Muscle layer of duodenum (tissue), 2 donors: ENCODE measurements around the gene DYNLT4.
A peak's percentile ranks its signal among the peaks of the same experiment; 100 is the strongest.

Source experiments
- H3K27ac ChIP-seq: one replicate; pipeline ENCODE4 v1.7.0; 2013; ENCODE audit warnings: mild to moderate bottlenecking, low read length
- H3K27me3 ChIP-seq: one replicate; pipeline ENCODE4 v1.7.0; 2013; ENCODE audit warnings: low read depth, mild to moderate bottlenecking, control low read depth, low read length
- H3K36me3 ChIP-seq, 2 donors: one replicate each; pipeline ENCODE4 v1.7.0; 2013; ENCODE audit warnings: low read length in 2 of 2, control low read depth in 1 of 2, mild to moderate bottlenecking in 1 of 2; ENCODE audit not compliant: insufficient read depth in 2 of 2, control insufficient read depth in 1 of 2
- H3K4me1 ChIP-seq, 2 donors: one replicate each; pipeline ENCODE4 v1.7.0; 2013; ENCODE audit warnings: low read length in 2 of 2, mild to moderate bottlenecking in 2 of 2, control low read depth in 1 of 2, moderate library complexity in 1 of 2; ENCODE audit not compliant: insufficient read depth in 2 of 2, control insufficient read depth in 1 of 2
- H3K4me3 ChIP-seq, 2 donors: one replicate each; pipeline ENCODE4 v1.7.0; 2013; ENCODE audit warnings: low read length in 2 of 2, low read depth in 1 of 2, mild to moderate bottlenecking in 1 of 2
- H3K9me3 ChIP-seq, 2 donors: one replicate each; pipeline ENCODE4 v1.7.0; 2013; ENCODE audit warnings: low read length in 2 of 2, control low read depth in 1 of 2, mild to moderate bottlenecking in 1 of 2; ENCODE audit not compliant: control insufficient read depth in 1 of 2
- donor health status: healthy.

The DYNLT4 gene

GRCh38 chr1:44784094-44785028 is 22.8 kb downstream of the DYNLT4 start:
- peaks cover 0 to 20% of the 10 kb centered on the region in 2 donors for H3K36me3 ChIP-seq
- H3K9me3 ChIP-seq: no peaks in the 10 kb centered on the region
- H3K4me1 ChIP-seq: peaks cover 11 to 21% of the 10 kb centered on the region in 2 donors
- no peak overlapping the region for H3K27ac ChIP-seq
- H3K27me3 ChIP-seq: no peaks in the 10 kb centered on the region
- H3K4me3 ChIP-seq: peak overlapping the region; percentile 52 to 55

- Histone ChIP-seq H3K27me3 (no peaks in the 10 kb centered on the region), H3K27ac (no peak overlapping the region), H3K4me3 (peak overlapping the region; percentile 9 to 55), H3K9me3 (no peaks in the 10 kb centered on the region), H3K36me3 (peaks cover 5 to 27% of the 10 kb centered on the region in 2 donors), H3K4me1 (peaks cover 11 to 21% of the 10 kb centered on the region in 2 donors)
Measured at GRCh38 chr1:44783697-44784093, 23.5 kb downstream of the DYNLT4 start.

GRCh38 chr1:44780583-44781121 is 26.5 kb downstream of the DYNLT4 start:
- Histone ChIP-seq H3K27me3 (no peaks in the 10 kb centered on the region), H3K4me1 (peaks cover 7 to 33% of the 10 kb centered on the region in 2 donors), H3K9me3 (no peaks in the 10 kb centered on the region), H3K4me3 (no peak overlapping the region), H3K27ac (no peak overlapping the region), H3K36me3 (peaks cover 19 to 44% of the 10 kb centered on the region in 2 donors)

DNA sequence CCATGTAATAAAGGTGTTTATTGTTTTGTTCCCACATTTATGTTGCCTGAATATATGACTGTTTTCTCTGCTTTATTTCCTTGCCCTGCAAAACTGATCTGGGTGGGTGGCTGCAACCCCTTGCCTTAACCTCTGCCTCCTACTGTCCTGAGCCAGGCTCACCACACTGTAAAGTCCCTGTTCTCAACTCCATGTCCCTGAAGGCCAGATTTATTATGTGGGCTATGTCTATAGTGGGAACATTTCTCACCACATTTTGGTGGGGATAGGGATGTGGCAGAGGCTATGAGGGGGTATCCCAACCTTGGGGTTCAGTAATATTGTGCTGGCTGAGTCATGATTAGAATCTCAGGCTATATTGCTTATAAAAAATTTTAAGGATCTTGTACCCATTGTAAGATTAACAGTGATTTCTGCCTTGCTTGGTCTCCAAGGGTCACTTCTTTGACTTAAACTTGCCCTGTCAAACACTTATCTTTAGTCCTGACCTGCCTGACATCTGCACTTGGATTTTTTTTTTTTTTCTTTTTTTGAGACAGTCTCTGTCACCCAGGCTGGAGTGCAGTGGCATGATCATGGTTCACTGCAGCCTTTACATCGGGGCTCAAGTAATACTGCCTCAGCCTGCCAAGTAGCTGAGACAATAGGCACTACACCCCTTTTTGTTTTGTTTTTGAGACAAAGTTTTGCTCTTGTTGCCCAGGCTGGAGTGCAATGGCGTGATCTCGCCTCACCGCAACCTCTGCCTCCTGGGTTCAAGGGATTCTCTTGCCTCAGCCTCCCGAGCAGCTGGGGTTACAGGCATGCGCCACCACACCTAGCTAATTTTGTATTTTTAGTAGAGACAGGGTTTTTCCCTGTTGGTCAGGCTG is 28.2 kb downstream of the DYNLT4 start:
- Histone ChIP-seq H3K9me3 (no peaks in the 10 kb centered on the region), H3K36me3 (peaks cover 19 to 44% of the 10 kb centered on the region in 2 donors), H3K27ac (no peak overlapping the region), H3K4me3 (no peak overlapping the region), H3K4me1 (peaks cover 0 to 26% of the 10 kb centered on the region in 2 donors), H3K27me3 (no peaks in the 10 kb centered on the region)

DNA sequence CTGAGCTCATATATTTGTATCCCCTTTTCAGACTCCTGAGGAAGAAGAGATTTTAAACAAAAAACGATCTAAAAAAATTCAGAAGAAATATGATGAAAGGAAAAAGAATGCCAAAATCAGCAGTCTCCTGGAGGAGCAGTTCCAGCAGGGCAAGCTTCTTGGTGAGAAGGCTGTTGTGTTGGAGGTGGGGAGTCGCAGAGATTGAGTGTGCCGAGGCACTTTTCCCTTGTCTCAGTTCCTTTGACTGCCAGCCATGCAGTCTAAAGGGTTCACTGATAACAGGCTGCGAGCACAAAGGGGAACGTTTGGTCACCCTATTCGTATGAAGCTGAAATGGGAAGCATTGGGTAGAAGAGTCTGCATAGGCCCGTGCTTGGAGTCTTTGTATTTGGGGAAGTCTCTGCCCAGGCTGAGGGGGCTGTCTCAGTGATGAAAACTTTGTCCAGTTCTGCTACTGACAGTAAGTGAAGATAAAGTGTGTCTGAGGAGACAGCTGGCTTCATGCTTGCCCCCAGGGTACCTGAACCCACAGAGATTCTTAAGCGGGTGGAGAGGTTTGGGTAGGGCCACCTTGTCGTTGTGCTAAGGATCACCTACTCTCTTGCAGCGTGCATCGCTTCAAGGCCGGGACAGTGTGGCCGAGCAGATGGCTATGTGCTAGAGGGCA is 29.0 kb downstream of the DYNLT4 start:
- Histone ChIP-seq H3K27me3 (no peaks in the 10 kb centered on the region), H3K4me1 (peaks cover 0 to 23% of the 10 kb centered on the region in 2 donors), H3K4me3 (no peak overlapping the region), H3K27ac (no peak overlapping the region), H3K9me3 (no peaks in the 10 kb centered on the region), H3K36me3 (peaks cover 19 to 44% of the 10 kb centered on the region in 2 donors)

- peaks cover 19 to 44% of the 10 kb centered on the region in 2 donors for H3K36me3 ChIP-seq
- H3K27me3 ChIP-seq: no peaks in the 10 kb centered on the region
- H3K27ac ChIP-seq: no peak overlapping the region
- H3K9me3 ChIP-seq: no peaks in the 10 kb centered on the region
- peaks cover 0 to 23% of the 10 kb centered on the region in 2 donors for H3K4me1 ChIP-seq
- peak overlapping the region in 1 of 2 donors; percentile 81 for H3K4me3 ChIP-seq
Measured at GRCh38 chr1:44777547-44777946, 29.6 kb downstream of the DYNLT4 start.

GRCh38 chr1:44776730-44777068 is 30.5 kb downstream of the DYNLT4 start:
- peaks cover 19 to 43% of the 10 kb centered on the region in 2 donors for H3K36me3 ChIP-seq
- no peaks in the 10 kb centered on the region for H3K27me3 ChIP-seq
- H3K4me3 ChIP-seq: peak overlapping the region; percentile 81 to 96
- H3K4me1 ChIP-seq: peaks cover 0 to 23% of the 10 kb centered on the region in 2 donors
- H3K27ac ChIP-seq: peak overlapping the region; percentile 100
- H3K9me3 ChIP-seq: no peaks in the 10 kb centered on the region

DNA sequence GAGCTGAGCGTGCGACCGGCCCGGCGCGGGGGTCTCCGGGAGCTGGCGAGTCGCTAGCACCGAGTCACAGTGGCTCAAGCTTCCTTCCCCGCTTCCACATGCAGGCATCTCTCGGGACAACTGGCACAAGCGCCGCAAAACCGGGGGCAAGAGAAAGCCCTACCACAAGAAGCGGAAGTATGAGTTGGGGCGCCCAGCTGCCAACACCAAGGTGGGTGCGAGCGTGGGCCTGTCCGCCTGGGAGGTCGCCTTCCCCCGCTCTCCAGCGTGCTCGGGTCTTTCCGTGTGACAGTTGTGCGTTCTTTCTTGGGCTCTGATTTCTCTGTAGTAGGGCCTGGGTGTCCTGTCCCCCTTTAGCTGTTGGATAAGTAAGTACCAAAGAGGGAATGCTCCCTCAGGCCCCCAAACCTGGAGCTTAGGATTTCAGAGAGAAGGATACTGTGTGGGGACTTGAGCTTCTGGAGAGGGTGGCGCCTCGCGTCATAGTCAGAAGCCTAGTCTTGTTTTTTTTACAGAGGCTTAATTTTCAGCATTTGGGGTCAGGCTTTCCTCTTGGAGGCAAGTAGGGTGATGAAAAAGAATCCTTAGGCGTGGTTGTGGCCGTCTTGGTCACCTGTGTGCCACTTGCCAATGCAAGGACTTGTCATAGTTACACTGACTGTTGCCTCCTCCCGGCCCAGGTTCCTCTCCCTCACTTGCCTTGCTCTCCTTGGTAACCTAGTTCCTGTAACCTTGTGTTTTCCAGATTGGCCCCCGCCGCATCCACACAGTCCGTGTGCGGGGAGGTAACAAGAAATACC is 31.0 kb downstream of the DYNLT4 start:
- Histone ChIP-seq H3K4me3 (peak overlapping the region; percentile 81 to 96), H3K27me3 (no peaks in the 10 kb centered on the region), H3K4me1 (peaks cover 0 to 23% of the 10 kb centered on the region in 2 donors), H3K36me3 (peaks cover 19 to 37% of the 10 kb centered on the region in 2 donors), H3K9me3 (no peaks in the 10 kb centered on the region), H3K27ac (peak overlapping the region; percentile 100)

DNA sequence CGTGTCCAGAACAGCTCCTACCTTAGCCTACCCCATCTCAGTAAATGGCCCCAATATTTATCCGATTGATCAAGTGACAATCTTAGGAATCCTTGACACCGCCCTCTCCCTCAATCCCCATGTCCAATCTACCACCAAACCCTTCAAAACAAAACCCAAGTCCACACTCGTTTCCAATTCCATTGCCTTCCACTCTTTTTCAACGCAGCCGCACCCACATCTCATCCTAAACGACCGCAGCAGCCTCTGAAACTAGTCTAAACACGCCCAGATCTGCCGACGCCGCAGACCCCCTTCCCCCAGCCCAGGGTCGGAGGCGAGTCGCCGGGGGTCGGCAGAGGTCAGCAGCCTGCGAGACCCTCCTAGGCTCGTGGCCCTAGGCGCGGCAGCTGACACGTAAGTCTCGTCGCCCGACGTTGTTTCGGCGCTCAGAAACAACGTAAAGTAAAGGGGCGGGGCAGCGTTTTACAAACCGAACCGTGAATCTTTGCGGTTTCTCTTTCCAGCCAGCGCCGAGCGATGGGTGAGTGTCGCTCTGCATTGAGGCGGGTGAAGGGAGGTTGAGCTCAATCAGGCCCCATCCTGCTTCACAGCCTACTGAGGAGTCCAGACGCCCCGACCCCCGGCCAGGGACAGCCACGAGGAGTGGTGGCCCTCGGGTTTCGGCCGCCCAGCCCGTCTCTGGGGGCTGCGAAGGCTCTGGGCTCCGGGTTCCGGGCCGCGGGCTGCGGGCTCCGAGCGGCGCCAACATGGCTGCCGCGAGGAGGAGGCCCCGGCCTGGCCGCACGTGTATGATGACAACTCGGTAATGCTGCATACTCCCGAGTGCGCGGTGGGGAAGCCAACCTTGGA is 31.8 kb downstream of the DYNLT4 start, which contains the start of gene RPS8:
Gene RPS8, plus strand, starts transcription at position 463 of the 852 bp plus-strand sequence. Its CDS starts 57 bp downstream, at position 520.
- Histone ChIP-seq H3K4me1 (peaks cover 0 to 23% of the 10 kb centered on the region in 2 donors), H3K4me3 (peak within 1 kb of the TSS; percentile 81 to 96), H3K9me3 (no peaks in the 10 kb centered on the region), H3K27ac (peak within 1 kb of the TSS; percentile 100), H3K36me3 (peaks cover 19 to 29% of the 10 kb centered on the region in 2 donors), H3K27me3 (no peaks in the 10 kb centered on the region)
